NB4 (cell line): ENCODE measurements around the gene GRIK1.

Experiments used
- DNase-seq: peaks from one replicate; pipeline ENCODE4 v3.0.0; 2010; ENCODE audit warnings: low read depth
- H3K4me3 ChIP-seq: one replicate; pipeline ENCODE4 v1.5.1; 2011; ENCODE audit warnings: mild to moderate bottlenecking, low read depth, low read length, moderate library complexity
- CTCF ChIP-seq: IDR thresholded peaks from one replicate; pipeline ENCODE4 v1.5.1; 2012; ENCODE audit warnings: low read depth, low read length
- MAX ChIP-seq: IDR thresholded peaks from 2 replicates; pipeline ENCODE4 v1.6.1; 2011; ENCODE audit warnings: low read depth, low read length
- MYC ChIP-seq: IDR thresholded peaks from 2 replicates; pipeline ENCODE4 v1.6.1; 2011; ENCODE audit warnings: low read depth, low read length
- POLR2A ChIP-seq: IDR thresholded peaks from 2 replicates; pipeline ENCODE4 v1.6.1; 2011; ENCODE audit warnings: mild to moderate bottlenecking; ENCODE audit not compliant: insufficient read length; ENCODE audit errors: extremely low read depth

Gene GRIK1

GRCh38 chr21:29626801-29627470, 312.9 kb downstream of the GRIK1 start:
- TF ChIP-seq POLR2A (no peak), MAX (no peak), MYC (no peak), CTCF (no peak)
- DNase-seq, result no peak
- H3K4me3 ChIP-seq, result no peak overlapping the region

- TF ChIP-seq MAX (no peak), POLR2A (no peak), MYC (no peak), CTCF (no peak)
- no peak for DNase-seq
- H3K4me3 ChIP-seq, result no peak overlapping the region
These were observed 313.8 kb downstream of the GRIK1 start for GRCh38 chr21:29625990-29626389.

GRCh38 chr21:29624776-29625175, 315.0 kb downstream of the GRIK1 start:
- TF ChIP-seq MAX (no peak), MYC (no peak), CTCF (no peak), POLR2A (no peak)
- no peak for DNase-seq
- no peak overlapping the region for H3K4me3 ChIP-seq

- DNase-seq, result no peak
- TF ChIP-seq MYC (no peak), POLR2A (no peak)
- no peak overlapping the region for H3K4me3 ChIP-seq
These were observed 318.3 kb downstream of the GRIK1 start for GRCh38 chr21:29621525-29621924.

GRCh38 chr21:29616209-29616751, 323.5 kb downstream of the GRIK1 start:
- no peak for TF ChIP-seq MAX
- no peak for TF ChIP-seq POLR2A
- no peak for TF ChIP-seq CTCF
- TF ChIP-seq MYC, result no peak

GRCh38 chr21:29613877-29614276, 325.9 kb downstream of the GRIK1 start:
- DNase-seq, result no peak
- H3K4me3 ChIP-seq, result no peak overlapping the region
- no peak for TF ChIP-seq MAX
- no peak for TF ChIP-seq POLR2A
- no peak for TF ChIP-seq MYC
- TF ChIP-seq CTCF, result no peak

More at GRCh38 chr21:29616209-29616751, 323.5 kb downstream of the GRIK1 start:
- DNase-seq, result no peak
- no peak overlapping the region for H3K4me3 ChIP-seq
